Osteocyte (in vitro differentiated cells): ENCODE data around the gene CRHBP. TPM values are rescaled to one million over a fixed set of nuclear protein-coding genes. Genes with fewer than 3 reads are reported as not detected.

Experiments
- DNase-seq: peaks from one replicate; pipeline ENCODE4 v3.0.0; 2021; ENCODE audit warnings: mixed read lengths; ENCODE audit not compliant: unreplicated experiment; ENCODE audit errors: extremely low spot score
- H3K27ac Mint-ChIP-seq: one replicate; pipeline ENCODE4 v1.8.0; 2021; ENCODE audit warnings: mild to moderate bottlenecking, mixed read lengths; ENCODE audit not compliant: unreplicated experiment
- H3K27me3 Mint-ChIP-seq: one replicate; pipeline ENCODE4 v1.8.0; 2021; ENCODE audit warnings: mixed read lengths; ENCODE audit not compliant: unreplicated experiment
- H3K36me3 Mint-ChIP-seq: one replicate; pipeline ENCODE4 v1.8.0; 2021; ENCODE audit warnings: mixed read lengths; ENCODE audit not compliant: unreplicated experiment
- H3K4me1 Mint-ChIP-seq: one replicate; pipeline ENCODE4 v1.8.0; 2021; ENCODE audit warnings: mixed read lengths; ENCODE audit not compliant: unreplicated experiment
- H3K4me3 Mint-ChIP-seq: one replicate; pipeline ENCODE4 v1.8.0; 2021; ENCODE audit warnings: mild to moderate bottlenecking, moderate library complexity, mixed read lengths; ENCODE audit not compliant: unreplicated experiment
- H3K9me3 Mint-ChIP-seq: one replicate; pipeline ENCODE4 v1.8.0; 2021; ENCODE audit warnings: mixed read lengths; ENCODE audit not compliant: unreplicated experiment
- total RNA-seq: library from RNA; stranded (reverse); gene quantifications from 2 replicates; pipeline ENCODE4 v1.2.1, GENCODE V29; 2021
- TF ChIP-seq, protein P1 (sequence below): fragments of 200-600 bp; sonication (generic); IDR thresholded peaks from 2 replicates; pipeline ENCODE4 v1.5.0; 2021; ENCODE audit warnings: antibody characterized with exemption, mild to moderate bottlenecking, moderate library complexity

The CRHBP gene
- total RNA-seq, 1 donor from 2014 or later, result 9.6 TPM

DNA sequence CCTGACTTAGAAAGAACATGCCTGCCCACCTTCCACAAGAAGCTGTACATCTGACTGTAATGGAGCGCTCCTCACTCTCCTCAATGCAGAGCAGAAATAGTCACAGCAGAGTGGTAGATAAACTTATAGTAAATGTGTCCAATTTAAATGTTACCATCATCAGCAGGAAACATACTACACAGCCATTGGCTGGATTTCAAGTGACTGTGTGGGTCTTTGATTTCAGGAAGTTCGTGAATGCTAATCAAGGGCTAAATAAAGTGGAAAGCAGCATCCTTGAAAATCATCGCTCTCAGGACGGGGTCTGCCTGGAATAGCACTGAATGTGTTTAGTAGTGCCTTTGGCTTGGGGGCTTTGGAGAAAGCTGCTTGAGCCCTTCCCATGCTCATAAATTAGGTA, 32.4 kb upstream of the CRHBP start:
- Mint-ChIP-seq H3K4me1 (no peaks in the 10 kb centered on the region), H3K36me3 (no peaks in the 10 kb centered on the region), H3K9me3 (no peaks in the 10 kb centered on the region), H3K4me3 (no peak overlapping the region), H3K27ac (no peak overlapping the region), H3K27me3 (peaks cover 8% of the 10 kb centered on the region)
- TF ChIP-seq, protein P1, sequence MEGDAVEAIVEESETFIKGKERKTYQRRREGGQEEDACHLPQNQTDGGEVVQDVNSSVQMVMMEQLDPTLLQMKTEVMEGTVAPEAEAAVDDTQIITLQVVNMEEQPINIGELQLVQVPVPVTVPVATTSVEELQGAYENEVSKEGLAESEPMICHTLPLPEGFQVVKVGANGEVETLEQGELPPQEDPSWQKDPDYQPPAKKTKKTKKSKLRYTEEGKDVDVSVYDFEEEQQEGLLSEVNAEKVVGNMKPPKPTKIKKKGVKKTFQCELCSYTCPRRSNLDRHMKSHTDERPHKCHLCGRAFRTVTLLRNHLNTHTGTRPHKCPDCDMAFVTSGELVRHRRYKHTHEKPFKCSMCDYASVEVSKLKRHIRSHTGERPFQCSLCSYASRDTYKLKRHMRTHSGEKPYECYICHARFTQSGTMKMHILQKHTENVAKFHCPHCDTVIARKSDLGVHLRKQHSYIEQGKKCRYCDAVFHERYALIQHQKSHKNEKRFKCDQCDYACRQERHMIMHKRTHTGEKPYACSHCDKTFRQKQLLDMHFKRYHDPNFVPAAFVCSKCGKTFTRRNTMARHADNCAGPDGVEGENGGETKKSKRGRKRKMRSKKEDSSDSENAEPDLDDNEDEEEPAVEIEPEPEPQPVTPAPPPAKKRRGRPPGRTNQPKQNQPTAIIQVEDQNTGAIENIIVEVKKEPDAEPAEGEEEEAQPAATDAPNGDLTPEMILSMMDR, result no peak
- no peak for DNase-seq

DNA sequence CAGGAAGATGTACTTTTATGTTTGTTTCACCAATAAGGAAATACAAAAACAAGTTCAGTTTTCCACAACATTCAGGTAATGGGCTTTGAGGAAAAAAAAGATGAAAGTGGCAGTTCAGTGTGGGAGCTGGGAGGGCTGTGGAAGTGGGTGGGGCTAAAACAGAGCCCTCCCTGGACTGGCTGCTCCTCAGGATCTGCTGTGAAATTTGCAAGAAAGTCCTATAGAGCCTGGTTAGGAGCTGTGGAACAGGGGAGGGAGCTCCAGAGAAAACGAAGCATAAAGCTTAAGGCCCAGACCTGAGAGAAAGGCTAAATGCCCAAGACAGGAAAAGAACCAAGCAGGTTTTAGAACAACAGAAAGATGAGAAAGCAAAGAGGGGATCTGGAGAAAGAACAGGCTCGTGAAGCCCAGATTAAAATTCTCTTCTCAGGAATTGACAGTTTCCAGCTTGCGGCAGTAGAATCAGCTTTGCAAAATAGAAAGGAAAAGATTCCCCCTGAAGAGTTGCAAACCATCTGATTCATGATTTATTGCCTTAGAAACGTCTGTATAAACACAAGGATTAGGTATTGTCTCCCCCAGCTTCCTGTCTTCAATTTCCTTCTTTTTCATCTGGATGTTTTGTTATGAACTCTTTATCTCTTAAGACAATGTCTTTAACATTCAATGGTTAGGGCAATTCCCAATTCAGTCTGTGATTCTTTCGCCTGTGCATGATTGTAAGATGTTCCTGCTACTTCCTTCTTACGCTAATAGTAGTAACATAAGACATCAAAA, 26.3 kb upstream of the CRHBP start:
- Mint-ChIP-seq H3K9me3 (no peaks in the 10 kb centered on the region), H3K27me3 (peaks cover 15% of the 10 kb centered on the region), H3K4me1 (peaks cover 3% of the 10 kb centered on the region), H3K36me3 (no peaks in the 10 kb centered on the region), H3K4me3 (no peak overlapping the region), H3K27ac (no peak overlapping the region)
- TF ChIP-seq, protein P1, result no peak
- no peak for DNase-seq

GRCh38 chr5:76927961-76928360, 24.9 kb upstream of the CRHBP start:
- no peaks in the 10 kb centered on the region for H3K36me3 Mint-ChIP-seq
- H3K4me1 Mint-ChIP-seq, result peaks cover 3% of the 10 kb centered on the region
- no peak overlapping the region for H3K4me3 Mint-ChIP-seq
- H3K27me3 Mint-ChIP-seq, result peaks cover 17% of the 10 kb centered on the region
- H3K27ac Mint-ChIP-seq, result no peak overlapping the region
- TF ChIP-seq, protein P1, result no peak
- no peak for DNase-seq
- H3K9me3 Mint-ChIP-seq, result no peaks in the 10 kb centered on the region

DNA sequence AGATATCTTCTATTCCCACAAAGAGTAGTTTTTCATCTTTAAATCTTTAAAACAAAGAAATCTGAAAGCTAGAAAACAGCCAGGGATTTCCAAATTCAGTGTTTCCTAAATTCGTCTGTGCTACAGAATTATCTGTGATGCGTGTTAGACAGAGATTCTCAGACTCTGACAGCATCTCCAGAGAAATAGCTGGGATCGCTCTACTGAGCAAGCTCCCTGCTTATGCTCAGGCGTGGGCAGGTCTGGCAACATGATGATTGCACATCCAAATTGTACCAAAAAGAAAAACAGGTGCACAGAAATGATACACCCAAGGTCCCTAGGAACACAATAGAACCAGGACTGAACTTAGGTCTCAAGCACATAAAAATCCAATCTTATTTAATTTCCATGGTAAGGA, 22.8 kb upstream of the CRHBP start:
- Mint-ChIP-seq H3K4me3 (no peak overlapping the region), H3K27me3 (peaks cover 17% of the 10 kb centered on the region), H3K9me3 (peaks cover 7% of the 10 kb centered on the region)

GRCh38 chr5:76938177-76938576, 14.7 kb upstream of the CRHBP start:
- no peak overlapping the region for H3K27ac Mint-ChIP-seq
- H3K36me3 Mint-ChIP-seq, result no peaks in the 10 kb centered on the region

More for the DNA sequence above, 22.8 kb upstream of the CRHBP start:
- Mint-ChIP-seq H3K4me1 (peaks cover 3% of the 10 kb centered on the region), H3K36me3 (no peaks in the 10 kb centered on the region), H3K27ac (no peak overlapping the region)
- DNase-seq, result no peak
- TF ChIP-seq, protein P1, result no peak

More at GRCh38 chr5:76938177-76938576, 14.7 kb upstream of the CRHBP start:
- TF ChIP-seq, protein P1, result no peak
- Mint-ChIP-seq H3K4me3 (no peak overlapping the region), H3K9me3 (peaks cover 7% of the 10 kb centered on the region), H3K27me3 (no peaks in the 10 kb centered on the region), H3K4me1 (peaks cover 25% of the 10 kb centered on the region)
- no peak for DNase-seq
